Choroid plexus epithelial cell (primary cell): Measurements from ENCODE around the gene DIAPH3.

Source experiments
- DNase-seq: peaks from one replicate; pipeline ENCODE4 v3.0.0-alpha.2; 2010; ENCODE audit warnings: low read depth
- H3K4me3 ChIP-seq: 2 replicates; pipeline ENCODE4 v1.5.1; 2011; ENCODE audit warnings: low read depth, mild to moderate bottlenecking, control low read depth, low read length, moderate library complexity
- CTCF ChIP-seq: conservative IDR thresholded peaks from 2 replicates; pipeline ENCODE4 v1.5.1; 2011; ENCODE audit warnings: low read depth, mild to moderate bottlenecking, control low read depth, inconsistent platforms, low read length, moderate library complexity

The DIAPH3 gene

GRCh38 chr13:60118696-60119400 lies 44.9 kb downstream of the DIAPH3 start:
- TF ChIP-seq CTCF: no peak
- peak; percentile 41 for DNase-seq
- H3K4me3 ChIP-seq: no peak overlapping the region

- no peak for DNase-seq
- no peak overlapping the region for H3K4me3 ChIP-seq
- TF ChIP-seq CTCF: no peak
Measured at GRCh38 chr13:60114499-60115028, 49.2 kb downstream of the DIAPH3 start.

GRCh38 chr13:60112771-60113170 lies 51.0 kb downstream of the DIAPH3 start:
- DNase-seq: peak; percentile 24
- TF ChIP-seq CTCF: no peak
- no peak overlapping the region for H3K4me3 ChIP-seq

GRCh38 chr13:60111691-60112090 lies 52.0 kb downstream of the DIAPH3 start:
- H3K4me3 ChIP-seq: no peak overlapping the region
- no peak for TF ChIP-seq CTCF
- DNase-seq: peak; percentile 33

GRCh38 chr13:60109285-60109684 lies 54.4 kb downstream of the DIAPH3 start:
- no peak for TF ChIP-seq CTCF
- no peak overlapping the region for H3K4me3 ChIP-seq
- DNase-seq: no peak

GRCh38 chr13:60108589-60108988 lies 55.1 kb downstream of the DIAPH3 start:
- no peak for DNase-seq
- TF ChIP-seq CTCF: no peak
- no peak overlapping the region for H3K4me3 ChIP-seq
